GM12892 (cell line): ENCODE results near the gene TNFAIP2.

Source experiments
- POLR2A ChIP-seq: IDR thresholded peaks from 2 replicates; pipeline ENCODE4 v1.6.1; 2011; ENCODE audit warnings: low read depth, low read length, control low read depth
- POLR2AphosphoS5 ChIP-seq: IDR thresholded peaks from 2 replicates; pipeline ENCODE4 v1.6.1; 2011; ENCODE audit warnings: low read depth, low read length, control low read depth
- TAF1 ChIP-seq: IDR thresholded peaks from 2 replicates; pipeline ENCODE4 v1.6.1; 2011; ENCODE audit warnings: low read depth, mild to moderate bottlenecking, control low read depth, low read length, borderline replicate concordance

DNA sequence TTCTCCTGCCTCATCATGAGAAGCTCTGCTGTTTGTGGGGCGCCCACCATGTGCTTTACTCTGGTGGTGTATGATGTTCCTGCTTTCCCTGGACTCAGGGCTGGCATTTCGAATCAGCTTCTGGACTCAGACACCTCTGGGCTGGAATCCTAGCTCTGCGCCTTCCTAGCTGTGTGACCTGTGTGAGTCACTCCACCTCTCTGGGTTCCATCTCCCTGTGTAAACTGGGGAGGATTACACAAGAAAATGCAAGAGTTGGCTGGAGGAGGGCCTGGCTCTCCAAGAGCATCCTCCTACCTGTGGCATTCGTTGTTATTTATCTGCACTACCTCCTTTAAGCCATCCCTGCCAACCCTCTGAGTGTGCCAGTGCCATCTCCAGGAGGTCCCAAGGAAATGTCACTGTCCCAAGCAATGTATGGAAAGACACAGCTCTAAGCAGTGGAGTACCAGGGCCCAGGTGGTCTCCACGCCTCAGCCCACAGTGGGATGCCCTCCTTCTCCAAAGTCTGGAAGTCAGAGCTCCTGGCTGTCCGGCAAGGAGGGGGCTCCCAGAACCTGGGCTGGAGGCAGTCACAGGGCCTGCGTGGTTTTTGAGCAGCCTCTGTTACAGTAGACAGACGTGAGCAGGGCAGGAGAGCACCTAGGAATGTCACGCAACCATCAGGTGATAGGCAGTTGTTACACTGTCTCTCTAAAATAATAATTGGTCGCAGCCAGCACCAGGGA is 7.3 kb upstream of the TNFAIP2 start:
- TF ChIP-seq POLR2A (no peak), POLR2AphosphoS5 (no peak), TAF1 (no peak)
